Activated B cell treated with CpG ODN at 0.5 μM for 24 hours (primary cell): Measurements from ENCODE around the gene SCFD2. TPM values are rescaled to one million over a fixed set of nuclear protein-coding genes. Genes with fewer than 3 reads are reported as not detected.
"Not testable (repeated sequence)": the region's sequence is repeated elsewhere in the genome, so short reads cannot be mapped to it uniquely, and the experiment has no call there.

Source experiments
- ATAC-seq: fragments of 200-7000 bp; cut with Tn5 transposase; one replicate; pipeline ENCODE4 v1.10.0; 2021; ENCODE audit warnings: low read depth, mild to moderate bottlenecking, moderate library complexity
- CTCF ChIA-PET: fragments of 350-600 bp; sonication (Branson Sonifier 250); formaldehyde crosslinking; loops from one replicate; lab custom pipeline; 2021; ENCODE audit warnings: antibody characterized with exemption; lab: Charles Lee
- POLR2A ChIA-PET: fragments of 350-600 bp; sonication (Branson Sonifier 250); formaldehyde crosslinking; loops from one replicate; lab custom pipeline; 2021; ENCODE audit warnings: antibody characterized with exemption; lab: Charles Lee
- DNase-seq: peaks from one replicate; pipeline ENCODE4 v3.0.0; 2022
- H3K27ac Mint-ChIP-seq: one replicate; pipeline ENCODE4 v1.8.0; 2020; ENCODE audit warnings: mixed read lengths
- H3K27me3 Mint-ChIP-seq: one replicate; pipeline ENCODE4 v1.8.0; 2021; ENCODE audit warnings: mixed read lengths
- H3K36me3 Mint-ChIP-seq: one replicate; pipeline ENCODE4 v1.8.0; 2021; ENCODE audit warnings: low read depth, mixed read lengths
- H3K4me1 Mint-ChIP-seq: one replicate; pipeline ENCODE4 v1.8.0; 2021; ENCODE audit warnings: mixed read lengths
- H3K4me3 Mint-ChIP-seq: one replicate; pipeline ENCODE4 v1.8.0; 2020; ENCODE audit warnings: mild to moderate bottlenecking, mixed read lengths
- H3K9me3 Mint-ChIP-seq: one replicate; pipeline ENCODE4 v1.8.0; 2020; ENCODE audit warnings: mixed read lengths
- CTCF ChIP-seq: fragments of 200-600 bp; IDR thresholded peaks from one replicate; pipeline ENCODE4 v1.8.0; 2022; ENCODE audit warnings: antibody characterized with exemption, mild to moderate bottlenecking
- intact Hi-C: fragments of 100-400 bp; cut with micrococcal nuclease; formaldehyde crosslinking; loops from one replicate; pipeline ENCODE4 v1.15.1; 2024
- total RNA-seq: library from RNA; stranded (reverse); gene quantifications from 2 replicates; pipeline ENCODE4 v1.2.3, GENCODE V29; 2022

The SCFD2 gene
- total RNA-seq, result 36.1 and 46.6 TPM in 2 replicates

DNA sequence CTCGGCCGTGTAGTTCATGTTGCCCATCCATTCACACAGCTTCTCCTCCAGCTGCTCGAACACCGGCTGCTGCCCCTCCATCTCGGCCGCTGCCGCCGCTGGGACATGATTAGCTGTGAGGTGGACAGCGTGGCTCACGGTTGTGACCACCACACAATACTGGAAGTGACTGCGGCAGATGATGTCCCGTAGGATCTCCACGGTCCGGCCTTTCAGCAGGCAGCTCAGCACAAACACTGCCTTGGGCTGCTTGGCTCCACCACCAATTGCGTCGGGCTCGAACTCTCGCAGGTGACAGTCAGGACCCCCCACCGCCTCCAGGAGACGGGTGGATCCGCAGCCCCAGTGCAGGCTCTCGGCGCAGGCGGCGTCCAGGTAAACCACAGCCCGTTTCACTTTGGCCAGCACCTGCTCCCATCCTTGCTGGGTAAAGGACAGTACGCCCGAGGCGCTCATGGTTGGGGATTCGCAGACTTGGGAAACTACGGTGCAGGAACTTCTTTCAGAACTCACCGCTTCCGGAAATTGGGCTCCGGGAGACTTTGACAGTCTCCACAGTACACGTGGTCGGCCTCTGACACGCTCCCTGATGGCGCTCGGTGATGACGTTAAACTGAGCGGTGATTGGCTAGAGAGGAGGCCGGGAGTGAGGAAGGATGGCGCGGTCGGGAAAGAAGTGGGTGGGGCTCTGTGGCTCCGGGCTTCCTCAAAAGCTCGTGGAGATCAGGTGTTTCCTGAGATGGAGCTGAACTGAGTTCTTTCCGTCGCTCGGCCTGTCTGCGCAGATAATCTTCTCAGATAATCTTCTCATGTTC lies at the start of gene SCFD2:
SCFD2 (minus strand) TSS at position 576 of the 815 bp plus-strand sequence.
- peaks cover 49% of the 10 kb centered on the region for H3K4me1 Mint-ChIP-seq
- intact Hi-C loops, result loop anchor here (1.0 to 10.0 kb wide), 6 partner anchors 12 to 1523 kb away; partner anchors contain the start of genes CHIC2, DCUN1D4, FIP1L1 and RASL11B
- TF ChIP-seq CTCF, result no peak
- peak; percentile 98 for ATAC-seq
- no peaks in the 10 kb centered on the region for H3K9me3 Mint-ChIP-seq
- peak; percentile 94 for DNase-seq
- ChIA-PET CTCF (no interaction called here), POLR2A (interaction anchor here (1.2 to 1.9 kb wide), 3 partner anchors 11 to 16 kb away, joined by 3 to 19 read pairs (median 7); partner anchors contain the start of gene FIP1L1)
- peak within 1 kb of the TSS; percentile 95 for H3K4me3 Mint-ChIP-seq
- peaks cover 14% of the 10 kb centered on the region for H3K36me3 Mint-ChIP-seq
- H3K27ac Mint-ChIP-seq, result peak within 1 kb of the TSS; percentile 93
- H3K27me3 Mint-ChIP-seq, result peaks cover 12% of the 10 kb centered on the region

DNA sequence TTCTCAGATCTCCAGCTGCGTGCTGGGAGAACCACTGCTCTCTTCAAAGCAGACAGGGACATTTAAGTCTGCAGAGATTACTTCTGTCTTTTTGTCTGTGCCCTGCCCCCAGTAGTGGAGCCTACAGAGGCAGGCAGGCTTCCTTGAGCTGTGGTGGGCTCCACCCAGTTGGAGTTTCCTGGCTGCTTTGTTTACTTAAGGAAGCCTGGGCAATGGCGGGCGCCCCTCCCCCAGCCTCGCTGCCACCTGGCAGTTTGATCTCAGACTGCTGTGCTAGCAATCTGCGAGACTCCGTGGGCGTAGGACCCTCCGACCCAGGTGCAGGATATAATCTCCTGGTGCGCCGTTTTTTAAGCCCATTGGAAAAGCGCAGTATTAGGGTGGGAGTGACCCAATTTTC lies 43.6 kb upstream of the SCFD2 start:
- POLR2A ChIA-PET, result interaction anchor here (0.5 kb wide), 1 partner anchor 23 kb away, joined by 7 read pairs; no protein-coding TSS in a partner anchor
- ATAC-seq, DNase-seq, intact Hi-C loops, CTCF ChIA-PET, H3K27ac Mint-ChIP-seq, H3K9me3 Mint-ChIP-seq, H3K27me3 Mint-ChIP-seq, H3K4me3 Mint-ChIP-seq: not testable (repeated sequence)
- H3K36me3 Mint-ChIP-seq, result peaks cover 61% of the 10 kb centered on the region
- peaks cover 21% of the 10 kb centered on the region for H3K4me1 Mint-ChIP-seq

GRCh38 chr4:53380221-53380620 lies 14.4 kb upstream of the SCFD2 start:
- POLR2A ChIA-PET, result no interaction called here
- H3K27me3 Mint-ChIP-seq, result no peaks in the 10 kb centered on the region
- no peak overlapping the region for H3K27ac Mint-ChIP-seq
- ATAC-seq (no peak), DNase-seq (no peak)
- intact Hi-C loops, result no loop called here
- no peaks in the 10 kb centered on the region for H3K9me3 Mint-ChIP-seq
- peaks cover 34% of the 10 kb centered on the region for H3K4me1 Mint-ChIP-seq
- CTCF ChIA-PET, result no interaction called here
- H3K4me3 Mint-ChIP-seq, result no peak overlapping the region
- peaks cover 37% of the 10 kb centered on the region for H3K36me3 Mint-ChIP-seq
- TF ChIP-seq CTCF, result no peak

- ChIA-PET POLR2A (interaction anchor here (0.5 to 1.2 kb wide), 5 partner anchors 9 to 53 kb away, joined by 3 to 19 read pairs (median 3); partner anchors contain the start of gene SCFD2), CTCF (no interaction called here)
- no peak for TF ChIP-seq CTCF
- Mint-ChIP-seq H3K36me3 (peaks cover 24% of the 10 kb centered on the region), H3K9me3 (no peaks in the 10 kb centered on the region), H3K4me1 (peaks cover 34% of the 10 kb centered on the region), H3K27ac (peak overlapping the region; percentile 98), H3K4me3 (peak overlapping the region; percentile 99), H3K27me3 (no peaks in the 10 kb centered on the region)
- intact Hi-C loops, result loop anchor here (2.0 to 5.0 kb wide), 2 partner anchors 15 to 854 kb away; no protein-coding TSS in a partner anchor
- DNase-seq, result no peak
- no peak for ATAC-seq
Measured at GRCh38 chr4:53378171-53378482, 12.3 kb upstream of the SCFD2 start.

- intact Hi-C loops, result loop anchor here (1.0 to 5.0 kb wide), 3 partner anchors 11 to 855 kb away; partner anchors contain the start of gene SCFD2
- POLR2A ChIA-PET, result interaction anchor here (0.5 to 1.2 kb wide), 6 partner anchors 9 to 1536 kb away, joined by 3 to 19 read pairs (median 4); partner anchors contain the start of gene SCFD2
- no peaks in the 10 kb centered on the region for H3K9me3 Mint-ChIP-seq
- peak within 1 kb of the TSS; percentile 99 for H3K4me3 Mint-ChIP-seq
- CTCF ChIA-PET, result no interaction called here
- peak; percentile 97 for DNase-seq
- ATAC-seq, result peak; percentile 91
- H3K27ac Mint-ChIP-seq, result peak within 1 kb of the TSS; percentile 98
- TF ChIP-seq CTCF, result no peak
- H3K4me1 Mint-ChIP-seq, result peaks cover 34% of the 10 kb centered on the region
- H3K36me3 Mint-ChIP-seq, result peaks cover 21% of the 10 kb centered on the region
- no peaks in the 10 kb centered on the region for H3K27me3 Mint-ChIP-seq
Measured at GRCh38 chr4:53377319-53378170, 11.7 kb upstream of the SCFD2 start, which contains the start of gene FIP1L1. Gene FIP1L1 (plus strand): TSS chr4:53377641. CDS start chr4:53377839, 198 bp downstream.
